ENCODE data around the gene UNC13A.
A peak's percentile ranks its signal among the peaks of the same experiment; 100 is the strongest.

UNC13A gene

GRCh38 chr19:17632577-17632976 is 55.6 kb downstream of the UNC13A start:
- no peak for FAIRE-seq
- DNase-seq (ENCODE audit: insufficient read length, low spot score): no peak

- FAIRE-seq (peak; percentile 42), DNase-seq (ENCODE audit: insufficient read length, low spot score) (no peak)
These were observed 58.4 kb downstream of the UNC13A start for GRCh38 chr19:17629760-17630159.

GRCh38 chr19:17627921-17628320 is 60.2 kb downstream of the UNC13A start:
- no peak for DNase-seq (ENCODE audit: insufficient read length, low spot score)
- no peak for FAIRE-seq

GRCh38 chr19:17627161-17627560 is 61.0 kb downstream of the UNC13A start:
- DNase-seq (ENCODE audit: insufficient read length, low spot score): no peak
- no peak for FAIRE-seq

GRCh38 chr19:17626456-17627015 is 61.6 kb downstream of the UNC13A start:
- FAIRE-seq (peak; percentile 31), DNase-seq (ENCODE audit: insufficient read length, low spot score) (no peak)

GRCh38 chr19:17625980-17626379 is 62.2 kb downstream of the UNC13A start:
- FAIRE-seq (no peak), DNase-seq (ENCODE audit: insufficient read length, low spot score) (no peak)

- DNase-seq (ENCODE audit: insufficient read length, low spot score) (no peak), FAIRE-seq (no peak)
These were observed 63.1 kb downstream of the UNC13A start for GRCh38 chr19:17625043-17625442.

GRCh38 chr19:17624314-17624991 is 63.7 kb downstream of the UNC13A start:
- no peak for FAIRE-seq
- no peak for DNase-seq (ENCODE audit: insufficient read length, low spot score)

GRCh38 chr19:17623224-17623935 is 64.8 kb downstream of the UNC13A start:
- FAIRE-seq (no peak), DNase-seq (ENCODE audit: insufficient read length, low spot score) (no peak)

- FAIRE-seq (no peak), DNase-seq (ENCODE audit: insufficient read length, low spot score) (no peak)
These were observed 67.5 kb downstream of the UNC13A start for GRCh38 chr19:17620696-17621095.

- FAIRE-seq: no peak
- no peak for DNase-seq (ENCODE audit: insufficient read length, low spot score)
These were observed 69.2 kb downstream of the UNC13A start for GRCh38 chr19:17618936-17619335.

- DNase-seq (ENCODE audit: insufficient read length, low spot score): no peak
- no peak for FAIRE-seq
These were observed 69.8 kb downstream of the UNC13A start for GRCh38 chr19:17618281-17618903.

GRCh38 chr19:17617807-17618192 is 70.4 kb downstream of the UNC13A start:
- no peak for FAIRE-seq
- DNase-seq (ENCODE audit: insufficient read length, low spot score): no peak

GRCh38 chr19:17616961-17617806 is 71.0 kb downstream of the UNC13A start:
- DNase-seq (ENCODE audit: insufficient read length, low spot score): no peak
- no peak for FAIRE-seq

GRCh38 chr19:17616686-17616960 is 71.5 kb downstream of the UNC13A start:
- DNase-seq (ENCODE audit: insufficient read length, low spot score) (no peak), FAIRE-seq (no peak)

GRCh38 chr19:17615889-17616685 is 72.1 kb downstream of the UNC13A start:
- FAIRE-seq (no peak), DNase-seq (ENCODE audit: insufficient read length, low spot score) (no peak)

GRCh38 chr19:17614476-17614875 is 73.7 kb downstream of the UNC13A start:
- FAIRE-seq (no peak), DNase-seq (ENCODE audit: insufficient read length, low spot score) (no peak)

GRCh38 chr19:17611462-17612244 is 76.5 kb downstream of the UNC13A start:
- DNase-seq (ENCODE audit: insufficient read length, low spot score) (no peak), FAIRE-seq (no peak)

GRCh38 chr19:17610384-17610783 is 77.8 kb downstream of the UNC13A start:
- DNase-seq (ENCODE audit: insufficient read length, low spot score) (peak; percentile 56), FAIRE-seq (no peak)

Measured in HTR-8/SVneo (cell line).